Endodermal cell (in vitro differentiated cells): ENCODE results near the gene SELENOV. TPM values are rescaled to one million over a fixed set of nuclear protein-coding genes. Genes with fewer than 3 reads are reported as not detected.
A peak's percentile ranks its signal among the peaks of the same experiment; 100 is the strongest.

Experiments used
- DNase-seq: peaks from one replicate; pipeline ENCODE4 v3.0.0-alpha.2; 2017
- H3K27ac ChIP-seq: 2 replicates; pipeline ENCODE4 v1.5.1; 2013; ENCODE audit warnings: mild to moderate bottlenecking, low read depth, low read length, moderate library complexity
- H3K27me3 ChIP-seq: 2 replicates; pipeline ENCODE4 v1.6.1; 2013; ENCODE audit warnings: mild to moderate bottlenecking, low read length, moderate library complexity; ENCODE audit not compliant: insufficient read depth, control insufficient read depth, poor library complexity, severe bottlenecking
- H3K36me3 ChIP-seq: 2 replicates; pipeline ENCODE4 v1.7.0; 2013; ENCODE audit warnings: mild to moderate bottlenecking, low read length, moderate library complexity; ENCODE audit not compliant: control insufficient read depth, insufficient read depth
- H3K4me1 ChIP-seq: one replicate; pipeline ENCODE4 v1.7.0; 2013; ENCODE audit warnings: low read length; ENCODE audit not compliant: control insufficient read depth, insufficient read depth
- H3K4me3 ChIP-seq: 2 replicates; pipeline ENCODE4 v1.5.1; 2013; ENCODE audit warnings: mild to moderate bottlenecking, low read length, moderate library complexity
- H3K9ac ChIP-seq: 2 replicates; pipeline ENCODE4 v1.6.1; 2013; ENCODE audit warnings: mild to moderate bottlenecking, low read length, moderate library complexity; ENCODE audit not compliant: poor library complexity, severe bottlenecking; ENCODE audit errors: extremely low read depth
- H3K9me3 ChIP-seq: 2 replicates; pipeline ENCODE4 v1.6.1; 2013; ENCODE audit warnings: mild to moderate bottlenecking, low read length, moderate library complexity; ENCODE audit not compliant: control insufficient read depth
- H3K27ac Mint-ChIP-seq: 2 replicates; pipeline ENCODE4 v1.8.0; 2020; ENCODE audit warnings: mixed read lengths
- H3K27me3 Mint-ChIP-seq: 2 replicates; pipeline ENCODE4 v1.8.0; 2021; ENCODE audit warnings: mild to moderate bottlenecking, mixed read lengths; ENCODE audit not compliant: insufficient read depth
- H3K36me3 Mint-ChIP-seq: 2 replicates; pipeline ENCODE4 v1.8.0; 2020; ENCODE audit warnings: low read depth, mixed read lengths
- H3K4me1 Mint-ChIP-seq: 2 replicates; pipeline ENCODE4 v1.8.0; 2020; ENCODE audit warnings: mixed read lengths
- H3K4me3 Mint-ChIP-seq: 2 replicates; pipeline ENCODE4 v1.8.0; 2020; ENCODE audit warnings: mild to moderate bottlenecking, moderate library complexity, mixed read lengths
- H3K9me3 Mint-ChIP-seq: 2 replicates; pipeline ENCODE4 v1.8.0; 2020; ENCODE audit warnings: mild to moderate bottlenecking, mixed read lengths
- CTCF ChIP-seq: fragments of 200-600 bp; sonication (generic); conservative IDR thresholded peaks from 2 replicates; pipeline ENCODE4 v1.5.0; 2021; ENCODE audit warnings: antibody characterized with exemption, mild to moderate bottlenecking
- WGBS, 2 experiments: methylation state at CpG; one replicate each; pipeline versions ENCODE4 v1.1.5 to v1.1.7; 2013; ENCODE audit warnings: missing lambda C conversion rate in 2 of 2, mixed read lengths in 1 of 2; ENCODE audit not compliant: insufficient coverage in 1 of 2, insufficient read length in 1 of 2; 5-methylcytosine and 5-hydroxymethylcytosine counted together
- total RNA-seq, 2 donors: library from RNA; stranded (reverse); fragmentation: NEBNext Ultra II Directional in 1 of 2; extraction: Animal tissue kit (Norgen Biotek cat#: 25700) in 1 of 2; gene quantifications; 2 replicates in 1 of 2; 3 replicates in 1 of 2; pipeline ENCODE4 v1.2.1, GENCODE V29; 2021

Gene SELENOV
- total RNA-seq, 2 donors from 2014 or later = 8.7 to 15.3 TPM

DNA sequence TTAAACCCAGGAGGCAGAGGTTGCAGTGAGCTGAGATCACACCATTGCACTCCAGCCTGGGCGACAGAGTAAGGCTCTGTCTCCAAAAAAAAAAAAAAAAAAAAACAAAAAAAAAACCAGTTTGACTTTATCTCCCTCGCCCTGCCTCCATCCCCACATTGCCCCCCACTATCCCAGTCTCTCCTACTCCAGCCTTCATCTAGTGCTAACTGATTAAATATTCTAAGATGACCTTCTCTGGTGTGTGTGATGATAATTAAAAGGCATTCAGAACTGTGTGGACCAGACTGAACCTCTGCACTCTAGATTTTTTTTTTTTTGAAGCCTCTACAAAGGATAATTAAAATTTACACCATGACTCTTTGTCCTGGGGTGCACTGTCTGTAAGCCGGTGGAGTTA is 22.2 kb upstream of the SELENOV start:
- Mint-ChIP-seq H3K4me1 (no peaks in the 10 kb centered on the region), H3K9me3 (no peaks in the 10 kb centered on the region), H3K4me3 (no peak overlapping the region), H3K27me3 (no peaks in the 10 kb centered on the region), H3K27ac (no peak overlapping the region), H3K36me3 (peaks cover 29% of the 10 kb centered on the region)
- H3K27me3 ChIP-seq = no peaks in the 10 kb centered on the region
- no peak overlapping the region for H3K4me3 ChIP-seq
- DNase-seq = no peak
- no peak overlapping the region for H3K27ac ChIP-seq
- H3K9me3 ChIP-seq = no peaks in the 10 kb centered on the region
- no peaks in the 10 kb centered on the region for H3K4me1 ChIP-seq
- WGBS, 2 experiments = 86% methylated on average over 1 of the region's 3 CpGs; no CpG with 5 or more reads in 1 of the 2 experiments
- no peak overlapping the region for H3K9ac ChIP-seq
- no peak for TF ChIP-seq CTCF
- peaks cover 38% of the 10 kb centered on the region for H3K36me3 ChIP-seq

DNA sequence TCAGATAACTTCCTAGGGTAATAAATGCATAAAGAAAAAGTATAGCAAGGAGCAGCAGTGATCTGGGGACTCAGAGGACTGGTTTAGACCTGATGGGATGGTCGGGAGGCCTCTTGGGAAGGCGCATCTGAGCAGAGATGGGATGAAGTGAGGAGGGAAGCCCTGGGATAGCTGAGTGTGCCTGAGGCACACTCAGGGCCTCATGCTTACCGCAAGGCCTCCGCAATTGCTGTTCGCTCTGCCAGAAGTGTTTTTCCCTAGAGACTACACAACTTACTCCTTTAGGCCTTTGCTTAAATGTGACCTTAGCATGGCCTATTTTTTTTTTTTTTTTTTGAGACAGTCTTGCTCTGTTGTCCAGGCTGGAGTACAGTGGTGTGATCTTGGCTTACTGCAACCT is 20.3 kb upstream of the SELENOV start:
- Mint-ChIP-seq H3K4me1 (peaks cover 9% of the 10 kb centered on the region), H3K27ac (peak overlapping the region; percentile 1), H3K36me3 (peaks cover 12% of the 10 kb centered on the region), H3K4me3 (no peak overlapping the region), H3K27me3 (peaks cover 18% of the 10 kb centered on the region), H3K9me3 (no peaks in the 10 kb centered on the region)
- Histone ChIP-seq H3K9ac (no peak overlapping the region), H3K36me3 (peaks cover 21% of the 10 kb centered on the region), H3K27ac (no peak overlapping the region), H3K4me1 (no peaks in the 10 kb centered on the region), H3K4me3 (no peak overlapping the region), H3K27me3 (peaks cover 18% of the 10 kb centered on the region), H3K9me3 (no peaks in the 10 kb centered on the region)
- 95 to 96% methylated on average over 3 to 5 of the region's 5 CpGs for WGBS, 2 experiments
- no peak for TF ChIP-seq CTCF
- DNase-seq = no peak

- Histone ChIP-seq H3K9ac (no peak overlapping the region), H3K9me3 (no peaks in the 10 kb centered on the region), H3K27ac (no peak overlapping the region), H3K27me3 (peaks cover 32% of the 10 kb centered on the region), H3K4me1 (no peaks in the 10 kb centered on the region), H3K4me3 (no peak overlapping the region), H3K36me3 (peaks cover 12% of the 10 kb centered on the region)
- no peak for DNase-seq
- H3K4me3 Mint-ChIP-seq = no peak overlapping the region
- 60 to 92% methylated on average over 1 to 5 of the region's 5 CpGs for WGBS, 2 experiments
- H3K27me3 Mint-ChIP-seq = peaks cover 32% of the 10 kb centered on the region
- no peak overlapping the region for H3K27ac Mint-ChIP-seq
- H3K9me3 Mint-ChIP-seq = peaks cover 2% of the 10 kb centered on the region
- peaks cover 7% of the 10 kb centered on the region for H3K36me3 Mint-ChIP-seq
- TF ChIP-seq CTCF = no peak
- peaks cover 9% of the 10 kb centered on the region for H3K4me1 Mint-ChIP-seq
These were observed 18.9 kb upstream of the SELENOV start for GRCh38 chr19:39496063-39496462.
